ENCODE data around the gene MUSTN1.

DNA sequence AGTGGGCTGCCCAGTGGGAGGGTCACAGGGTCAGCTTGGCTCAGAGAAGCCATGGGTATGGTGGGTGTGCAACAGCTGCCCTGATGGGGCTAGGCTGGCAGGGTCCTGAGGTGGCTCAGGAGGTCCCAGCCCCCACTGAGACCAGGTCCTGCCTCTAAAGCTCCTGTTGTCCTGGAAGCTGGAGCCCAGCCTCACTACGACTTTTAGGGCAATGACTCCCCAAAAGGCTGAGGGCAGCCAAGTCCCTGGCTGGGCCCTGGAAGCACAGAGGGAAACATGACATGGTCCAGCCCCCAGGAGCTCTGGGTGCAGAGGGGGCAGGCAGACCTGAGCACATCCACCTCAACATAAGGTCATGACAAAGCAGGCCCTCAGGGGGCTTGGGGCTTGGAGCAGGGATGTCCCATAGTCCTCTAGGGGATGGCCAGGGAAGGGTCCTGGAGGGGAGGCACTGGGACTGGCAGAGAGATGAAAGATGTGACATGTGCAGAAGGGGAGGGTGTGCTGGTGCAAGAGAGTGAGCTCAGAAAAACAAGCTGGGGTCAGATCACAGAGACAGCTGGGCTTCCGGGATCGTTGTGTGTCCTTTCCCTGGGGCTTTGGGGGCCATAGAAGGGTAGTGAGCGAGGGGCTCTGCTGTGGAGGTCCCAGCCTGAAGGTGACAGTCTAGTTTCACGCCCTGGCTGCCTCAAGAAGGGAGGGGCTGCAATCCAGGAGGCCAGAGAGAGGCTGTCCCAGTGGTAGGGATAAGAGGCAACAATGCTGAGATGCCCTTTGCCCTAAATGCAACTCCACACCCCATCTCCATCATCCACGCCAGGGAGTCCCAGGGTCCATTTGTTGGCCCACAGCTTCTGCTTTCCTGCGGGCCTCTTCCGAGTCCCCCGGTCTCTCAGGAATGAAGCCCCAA is 40.9 kb downstream of the MUSTN1 start:
- TF ChIP-seq, protein P1, sequence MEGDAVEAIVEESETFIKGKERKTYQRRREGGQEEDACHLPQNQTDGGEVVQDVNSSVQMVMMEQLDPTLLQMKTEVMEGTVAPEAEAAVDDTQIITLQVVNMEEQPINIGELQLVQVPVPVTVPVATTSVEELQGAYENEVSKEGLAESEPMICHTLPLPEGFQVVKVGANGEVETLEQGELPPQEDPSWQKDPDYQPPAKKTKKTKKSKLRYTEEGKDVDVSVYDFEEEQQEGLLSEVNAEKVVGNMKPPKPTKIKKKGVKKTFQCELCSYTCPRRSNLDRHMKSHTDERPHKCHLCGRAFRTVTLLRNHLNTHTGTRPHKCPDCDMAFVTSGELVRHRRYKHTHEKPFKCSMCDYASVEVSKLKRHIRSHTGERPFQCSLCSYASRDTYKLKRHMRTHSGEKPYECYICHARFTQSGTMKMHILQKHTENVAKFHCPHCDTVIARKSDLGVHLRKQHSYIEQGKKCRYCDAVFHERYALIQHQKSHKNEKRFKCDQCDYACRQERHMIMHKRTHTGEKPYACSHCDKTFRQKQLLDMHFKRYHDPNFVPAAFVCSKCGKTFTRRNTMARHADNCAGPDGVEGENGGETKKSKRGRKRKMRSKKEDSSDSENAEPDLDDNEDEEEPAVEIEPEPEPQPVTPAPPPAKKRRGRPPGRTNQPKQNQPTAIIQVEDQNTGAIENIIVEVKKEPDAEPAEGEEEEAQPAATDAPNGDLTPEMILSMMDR (IDR thresholded peaks at IDR 0.05): no peak
- TF ChIP-seq, protein P2, sequence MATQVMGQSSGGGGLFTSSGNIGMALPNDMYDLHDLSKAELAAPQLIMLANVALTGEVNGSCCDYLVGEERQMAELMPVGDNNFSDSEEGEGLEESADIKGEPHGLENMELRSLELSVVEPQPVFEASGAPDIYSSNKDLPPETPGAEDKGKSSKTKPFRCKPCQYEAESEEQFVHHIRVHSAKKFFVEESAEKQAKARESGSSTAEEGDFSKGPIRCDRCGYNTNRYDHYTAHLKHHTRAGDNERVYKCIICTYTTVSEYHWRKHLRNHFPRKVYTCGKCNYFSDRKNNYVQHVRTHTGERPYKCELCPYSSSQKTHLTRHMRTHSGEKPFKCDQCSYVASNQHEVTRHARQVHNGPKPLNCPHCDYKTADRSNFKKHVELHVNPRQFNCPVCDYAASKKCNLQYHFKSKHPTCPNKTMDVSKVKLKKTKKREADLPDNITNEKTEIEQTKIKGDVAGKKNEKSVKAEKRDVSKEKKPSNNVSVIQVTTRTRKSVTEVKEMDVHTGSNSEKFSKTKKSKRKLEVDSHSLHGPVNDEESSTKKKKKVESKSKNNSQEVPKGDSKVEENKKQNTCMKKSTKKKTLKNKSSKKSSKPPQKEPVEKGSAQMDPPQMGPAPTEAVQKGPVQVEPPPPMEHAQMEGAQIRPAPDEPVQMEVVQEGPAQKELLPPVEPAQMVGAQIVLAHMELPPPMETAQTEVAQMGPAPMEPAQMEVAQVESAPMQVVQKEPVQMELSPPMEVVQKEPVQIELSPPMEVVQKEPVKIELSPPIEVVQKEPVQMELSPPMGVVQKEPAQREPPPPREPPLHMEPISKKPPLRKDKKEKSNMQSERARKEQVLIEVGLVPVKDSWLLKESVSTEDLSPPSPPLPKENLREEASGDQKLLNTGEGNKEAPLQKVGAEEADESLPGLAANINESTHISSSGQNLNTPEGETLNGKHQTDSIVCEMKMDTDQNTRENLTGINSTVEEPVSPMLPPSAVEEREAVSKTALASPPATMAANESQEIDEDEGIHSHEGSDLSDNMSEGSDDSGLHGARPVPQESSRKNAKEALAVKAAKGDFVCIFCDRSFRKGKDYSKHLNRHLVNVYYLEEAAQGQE (IDR thresholded peaks at IDR 0.05; ENCODE audit: insufficient read depth in 1 of 2, low read depth in 2 of 2, low read length in 1 of 2): no peak
- TF ChIP-seq POLR2AphosphoS5 (IDR thresholded peaks at IDR 0.05; ENCODE audit: low read depth, low read length) (no peak), SIN3A (IDR thresholded peaks at IDR 0.05; ENCODE audit: borderline replicate concordance, insufficient read depth, low read depth, low read length) (no peak)
